HG02642 (cell line): ENCODE measurements around the gene RSU1.

ENCODE experiments used
- ATAC-seq: cut with Tn5 transposase; IDR thresholded peaks from one replicate; pipeline ENCODE4 v1.9.1; 2021; ENCODE audit warnings: mild to moderate bottlenecking; ENCODE audit not compliant: unreplicated experiment, poor library complexity

Gene RSU1

GRCh38 chr10:16748749-16749148 is 68.5 kb downstream of the RSU1 start:
- ATAC-seq = no peak

GRCh38 chr10:16746856-16747255 is 70.4 kb downstream of the RSU1 start:
- no peak for ATAC-seq

GRCh38 chr10:16745061-16745460 is 72.2 kb downstream of the RSU1 start:
- ATAC-seq = no peak

- no peak for ATAC-seq
These were observed 74.9 kb downstream of the RSU1 start for GRCh38 chr10:16742165-16742960.

- ATAC-seq = no peak
These were observed 75.7 kb downstream of the RSU1 start for GRCh38 chr10:16741540-16741939.

GRCh38 chr10:16737420-16737819 is 79.8 kb downstream of the RSU1 start:
- no peak for ATAC-seq

GRCh38 chr10:16735671-16736070 is 81.6 kb downstream of the RSU1 start:
- ATAC-seq = no peak

GRCh38 chr10:16732376-16732775 is 84.8 kb downstream of the RSU1 start:
- no peak for ATAC-seq

GRCh38 chr10:16728266-16728665 is 89.0 kb downstream of the RSU1 start:
- ATAC-seq = no peak

- no peak for ATAC-seq
These were observed 89.6 kb downstream of the RSU1 start for GRCh38 chr10:16727666-16728065.

GRCh38 chr10:16724509-16724908 is 92.7 kb downstream of the RSU1 start:
- no peak for ATAC-seq

- ATAC-seq = no peak
These were observed 96.4 kb downstream of the RSU1 start for GRCh38 chr10:16720812-16721211.

- ATAC-seq = no peak
These were observed 99.4 kb downstream of the RSU1 start for GRCh38 chr10:16717622-16718395.

- no peak for ATAC-seq
These were observed 101.2 kb downstream of the RSU1 start for GRCh38 chr10:16716051-16716450.

- no peak for ATAC-seq
These were observed 103.9 kb downstream of the RSU1 start for GRCh38 chr10:16713290-16713689.

- ATAC-seq = no peak
These were observed 104.3 kb downstream of the RSU1 start for GRCh38 chr10:16712883-16713282.

- ATAC-seq = no peak
These were observed 116.9 kb downstream of the RSU1 start for GRCh38 chr10:16700331-16700730.

GRCh38 chr10:16699435-16700057 is 117.7 kb downstream of the RSU1 start:
- ATAC-seq = no peak

GRCh38 chr10:16698461-16698860 is 118.8 kb downstream of the RSU1 start:
- no peak for ATAC-seq

GRCh38 chr10:16690417-16690816 is 126.8 kb downstream of the RSU1 start:
- no peak for ATAC-seq

- no peak for ATAC-seq
These were observed 127.5 kb downstream of the RSU1 start for GRCh38 chr10:16689696-16690095.
